Adrenal gland (tissue), 5 donors: ENCODE measurements around the gene KAZN.

Source experiments
- POLR2A ChIP-seq, 2 donors: fragments of 450-650 bp; IDR thresholded peaks; one replicate each; pipeline ENCODE4 v1.6.1; 2017; ENCODE audit warnings: antibody characterized with exemption in 2 of 2, mild to moderate bottlenecking in 2 of 2, moderate library complexity in 1 of 2
- TF ChIP-seq, protein P1 (sequence below), 6 experiments: fragments of 450-650 bp in 4 of 6; fragments of 200-600 bp in 2 of 6; sonication (generic) in 1 of 6; IDR thresholded peaks; 1 replicate in 5 of 6; 2 replicates in 1 of 6; pipeline versions ENCODE4 v1.5.1 to v1.8.0; 2016 to 2021; ENCODE audit warnings: antibody characterized with exemption in 6 of 6, mild to moderate bottlenecking in 2 of 6, moderate library complexity in 1 of 6
- donor health status: DM: no; HTN: no; CAD: no.

DNA sequence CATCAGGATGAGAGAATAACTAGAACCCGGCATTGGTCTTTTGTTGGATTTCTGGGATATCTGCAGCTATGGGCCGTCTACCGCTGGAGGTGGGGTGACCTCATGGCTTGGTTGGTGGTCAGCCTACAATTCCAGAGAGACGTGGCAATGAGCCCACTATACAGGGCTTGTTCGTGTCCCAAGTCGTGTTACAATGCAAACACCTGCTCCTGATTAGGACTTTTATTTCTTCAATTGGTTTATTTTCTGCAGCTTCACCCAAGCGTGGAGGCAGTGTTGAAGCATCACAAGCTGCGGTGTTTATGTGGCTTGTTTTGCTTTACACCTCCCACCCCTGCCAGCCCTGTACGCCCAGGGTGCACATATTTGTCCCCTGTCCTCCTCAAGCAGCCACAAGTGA lies 343.4 kb downstream of the KAZN start:
- TF ChIP-seq, protein P1, sequence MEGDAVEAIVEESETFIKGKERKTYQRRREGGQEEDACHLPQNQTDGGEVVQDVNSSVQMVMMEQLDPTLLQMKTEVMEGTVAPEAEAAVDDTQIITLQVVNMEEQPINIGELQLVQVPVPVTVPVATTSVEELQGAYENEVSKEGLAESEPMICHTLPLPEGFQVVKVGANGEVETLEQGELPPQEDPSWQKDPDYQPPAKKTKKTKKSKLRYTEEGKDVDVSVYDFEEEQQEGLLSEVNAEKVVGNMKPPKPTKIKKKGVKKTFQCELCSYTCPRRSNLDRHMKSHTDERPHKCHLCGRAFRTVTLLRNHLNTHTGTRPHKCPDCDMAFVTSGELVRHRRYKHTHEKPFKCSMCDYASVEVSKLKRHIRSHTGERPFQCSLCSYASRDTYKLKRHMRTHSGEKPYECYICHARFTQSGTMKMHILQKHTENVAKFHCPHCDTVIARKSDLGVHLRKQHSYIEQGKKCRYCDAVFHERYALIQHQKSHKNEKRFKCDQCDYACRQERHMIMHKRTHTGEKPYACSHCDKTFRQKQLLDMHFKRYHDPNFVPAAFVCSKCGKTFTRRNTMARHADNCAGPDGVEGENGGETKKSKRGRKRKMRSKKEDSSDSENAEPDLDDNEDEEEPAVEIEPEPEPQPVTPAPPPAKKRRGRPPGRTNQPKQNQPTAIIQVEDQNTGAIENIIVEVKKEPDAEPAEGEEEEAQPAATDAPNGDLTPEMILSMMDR (IDR thresholded peaks at IDR 0.05) = no peak
- no peak for TF ChIP-seq POLR2A (IDR thresholded peaks at IDR 0.05)
